Hematopoietic multipotent progenitor cell treated with erythropoietin and hydrocortisone succinate and interleukin-3 and kit ligand, for 6 days (in vitro differentiated cells): Measurements from ENCODE around the gene CFAP68.
"Not testable (repeated sequence)": the region's sequence is repeated elsewhere in the genome, so short reads cannot be mapped to it uniquely, and the experiment has no call there.

Experiments
- DNase-seq: peaks from one replicate; pipeline ENCODE4 v3.0.0-alpha.2; 2015

The CFAP68 gene

GRCh38 chr11:111870886-111871692, 8.3 kb upstream of the CFAP68 start, which contains the start of gene ALG9:
TSS of gene ALG9 (minus strand) at chr11:111871581. CDS start at chr11:111871482, 99 bp downstream.
- peak; percentile 88 for DNase-seq

DNA sequence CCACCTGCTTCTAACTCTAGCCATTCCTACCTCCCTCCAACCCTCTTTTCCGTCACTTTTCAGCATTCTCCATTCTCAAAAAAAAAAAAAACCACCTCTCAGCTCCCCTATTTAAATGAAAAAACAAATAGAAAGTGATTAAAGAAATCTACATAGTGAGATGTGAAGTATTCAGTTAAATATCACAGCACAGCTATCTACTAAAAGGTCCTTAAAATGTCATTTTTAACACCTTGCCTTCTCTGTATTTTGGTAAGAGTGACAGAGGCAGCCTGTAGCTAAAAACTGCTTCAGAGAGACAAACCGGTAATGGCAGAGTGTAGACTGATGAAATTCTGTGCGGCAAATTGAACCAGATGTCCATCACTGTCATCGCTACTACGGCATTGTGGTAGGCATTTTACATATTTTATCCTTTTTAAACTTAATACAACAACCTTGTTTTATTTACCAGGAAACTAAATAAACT, 7.6 kb upstream of the CFAP68 start:
- DNase-seq: peak; percentile 24

- DNase-seq: no peak
These were observed 924 bp upstream of the CFAP68 start for GRCh38 chr11:111878385-111878848.

- no peak for DNase-seq
These were observed 258 bp downstream of the CFAP68 start for GRCh38 chr11:111879637-111879960.

GRCh38 chr11:111882202-111882601, 2.9 kb downstream of the CFAP68 start:
- no peak for DNase-seq

- not testable (repeated sequence) for DNase-seq
These were observed 5.7 kb downstream of the CFAP68 start for GRCh38 chr11:111885053-111885452.

GRCh38 chr11:111886032-111886431, 6.7 kb downstream of the CFAP68 start:
- no peak for DNase-seq

- no peak for DNase-seq
These were observed 7.5 kb downstream of the CFAP68 start for GRCh38 chr11:111886844-111887243.

- DNase-seq: no peak
These were observed 26.1 kb downstream of the CFAP68 start for GRCh38 chr11:111905411-111905810.

DNA sequence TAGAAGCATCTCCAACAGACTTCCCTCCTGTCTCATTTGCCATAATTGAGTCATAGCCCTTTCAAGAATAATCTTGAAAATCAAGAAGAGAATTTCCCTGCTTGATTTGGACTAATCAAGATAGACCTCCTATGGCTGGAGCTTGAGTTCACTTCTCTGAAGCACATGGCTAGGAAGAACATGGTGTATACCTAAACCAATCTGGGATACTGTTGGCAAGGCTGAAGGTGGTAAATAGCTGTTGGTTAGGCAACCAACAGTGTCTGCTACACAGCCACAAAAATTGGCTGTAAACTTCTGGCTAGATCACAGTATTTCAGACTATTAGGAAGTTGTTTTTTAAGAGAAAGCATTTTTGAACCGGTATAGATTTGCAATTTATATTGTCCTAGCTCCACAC, 27.3 kb downstream of the CFAP68 start:
- DNase-seq: no peak

- no peak for DNase-seq
These were observed 29.4 kb downstream of the CFAP68 start for GRCh38 chr11:111908639-111909305.

DNA sequence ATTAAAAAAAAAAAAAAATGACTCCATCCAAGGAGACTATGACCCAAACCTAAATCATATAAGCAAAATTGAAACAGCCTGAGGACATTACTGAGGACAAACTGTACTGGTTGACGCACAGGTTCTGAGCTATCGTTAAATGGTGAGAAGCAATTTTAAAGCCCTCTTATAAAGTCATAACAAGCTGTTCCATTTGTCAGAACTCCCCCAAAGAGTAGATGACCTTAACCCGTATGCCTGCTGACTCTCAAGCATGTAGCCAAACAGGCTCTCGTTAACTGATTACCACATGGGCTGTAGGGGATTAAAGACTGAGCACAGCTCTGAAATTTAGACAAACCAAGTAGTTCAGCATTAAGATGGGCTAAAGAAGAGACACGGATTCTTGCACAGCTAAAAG, 30.0 kb downstream of the CFAP68 start:
- no peak for DNase-seq

DNA sequence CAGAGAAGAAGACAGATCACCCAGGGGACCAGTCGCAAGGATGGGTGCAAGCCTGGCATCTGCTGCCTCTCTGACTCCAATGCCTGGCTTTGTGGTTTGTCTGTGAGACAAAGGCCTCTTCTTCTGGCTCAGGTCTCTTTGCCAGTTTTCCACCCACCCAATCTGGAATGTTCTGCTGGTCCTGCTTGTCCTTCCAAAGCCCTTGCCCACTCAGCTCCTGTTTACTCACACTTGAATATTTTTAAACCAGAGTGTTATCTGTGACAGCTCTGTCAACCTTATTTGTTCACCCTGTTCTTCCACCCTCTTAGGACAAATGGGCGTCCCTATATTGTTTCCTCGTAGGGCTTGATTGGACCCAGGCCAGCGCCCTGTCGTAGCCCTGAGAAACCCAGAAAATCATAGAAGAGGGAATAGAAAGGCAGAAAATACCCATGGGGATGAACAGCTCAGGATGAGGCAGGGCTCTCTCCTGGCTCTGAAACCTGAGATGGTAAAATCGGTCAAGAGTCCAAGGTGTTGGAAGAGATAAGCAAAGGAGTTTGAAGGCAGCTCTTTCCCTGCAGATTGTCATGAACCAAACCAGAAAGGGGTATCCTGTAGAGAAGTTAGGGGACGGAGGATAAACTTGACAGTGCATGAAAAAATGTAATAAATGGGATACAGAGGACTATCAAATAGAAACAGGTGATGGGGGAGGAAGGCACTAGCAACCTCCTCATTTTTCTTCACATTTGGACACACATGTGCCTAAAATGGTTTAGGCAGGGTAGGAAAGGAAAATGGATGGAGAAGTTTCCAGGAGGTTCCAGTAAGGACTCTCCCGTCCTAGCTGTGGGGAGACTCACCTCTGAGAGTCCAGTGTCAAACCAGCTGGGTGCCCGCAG, 31.6 kb downstream of the CFAP68 start:
- DNase-seq: no peak

DNA sequence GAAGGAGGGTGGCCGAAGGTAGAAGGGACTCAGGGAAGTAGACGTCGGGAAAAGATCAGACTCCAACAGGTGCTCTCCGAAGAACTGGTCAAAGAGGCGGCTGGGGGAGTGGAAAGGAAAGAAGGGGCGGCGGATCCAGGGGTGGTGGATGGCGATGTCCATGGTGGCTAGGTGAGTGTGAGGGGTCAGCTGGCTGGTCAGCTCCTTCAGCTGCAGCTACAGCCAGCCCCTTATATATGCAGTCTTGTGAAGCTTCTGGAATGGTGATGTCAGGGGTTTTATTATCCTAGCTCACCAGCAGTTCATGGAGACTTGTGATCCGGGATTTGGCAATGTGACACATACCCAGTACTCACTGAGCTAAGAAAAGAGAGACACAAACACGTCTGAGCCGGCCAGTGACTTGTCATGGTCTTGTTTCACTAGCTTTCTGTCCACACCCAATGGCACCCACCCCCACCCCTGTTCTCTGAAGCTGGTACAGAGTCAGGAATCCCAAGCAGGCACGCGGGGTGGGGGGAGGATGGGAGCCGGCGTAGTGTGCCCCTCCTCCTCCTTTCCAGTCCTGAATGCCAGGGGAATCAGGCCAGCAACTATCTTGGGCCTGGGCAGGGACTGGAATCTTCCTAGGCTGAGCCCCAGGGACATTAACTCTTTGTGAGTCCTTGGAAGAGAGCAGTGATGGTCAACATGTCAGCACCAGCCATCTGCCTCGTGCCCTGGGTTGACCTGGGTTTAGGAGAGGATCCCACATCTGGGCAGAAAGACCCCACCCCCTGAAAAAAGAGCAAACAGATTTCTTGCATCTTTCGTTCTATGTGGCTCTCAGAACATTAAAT, 32.4 kb downstream of the CFAP68 start, which contains the start of gene CRYAB:
Gene CRYAB, minus strand, starts transcription at position 208 of the 839 bp plus-strand sequence. Its CDS starts 46 bp downstream, at position 162.
- DNase-seq: no peak

DNA sequence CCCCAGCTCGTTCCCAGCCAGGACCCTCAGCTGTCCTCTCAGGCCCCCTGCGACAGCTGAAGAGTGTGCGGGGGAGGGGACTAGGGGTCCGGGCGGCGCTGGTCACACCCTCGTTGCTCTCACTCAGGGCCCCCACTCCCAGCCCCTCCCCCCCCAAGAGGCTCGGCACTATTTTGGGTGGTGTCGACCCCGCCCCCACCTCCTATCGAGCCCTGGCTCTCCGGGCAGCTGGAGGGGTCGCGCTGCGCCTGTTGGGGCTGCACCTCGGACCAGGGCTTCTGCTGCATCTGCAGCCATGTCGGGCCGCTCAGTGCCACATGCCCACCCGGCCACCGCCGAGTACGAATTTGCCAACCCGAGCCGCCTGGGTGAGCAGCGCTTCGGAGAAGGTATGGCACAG, 33.2 kb downstream of the CFAP68 start, which contains the start of gene HSPB2:
Gene HSPB2, plus strand, starts transcription at position 200 of the 400 bp plus-strand sequence. Its CDS starts 96 bp downstream, at position 296.
- no peak for DNase-seq

- DNase-seq: no peak
These were observed 33.9 kb downstream of the CFAP68 start for GRCh38 chr11:111913031-111913861.

GRCh38 chr11:111913997-111914396, 34.7 kb downstream of the CFAP68 start:
- DNase-seq: no peak

DNA sequence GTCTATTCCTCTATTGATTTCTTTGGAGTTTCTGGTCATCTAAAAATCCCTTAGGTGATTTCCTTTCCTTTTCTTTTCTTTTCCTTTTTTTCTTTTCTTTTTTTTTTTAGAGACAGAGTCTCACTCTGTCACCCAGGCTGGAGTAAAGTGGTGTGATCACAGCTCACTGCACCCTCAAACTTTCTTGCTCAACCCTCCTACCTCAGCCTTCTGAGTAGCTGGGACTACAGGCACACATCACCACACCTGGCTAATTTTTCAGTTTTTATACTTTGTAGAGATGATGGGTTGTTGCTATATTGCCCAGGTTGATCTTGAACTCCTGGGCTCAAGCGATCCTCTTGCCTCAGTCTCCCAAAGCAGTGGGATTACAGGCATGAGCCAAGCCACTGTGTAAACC, 37.4 kb downstream of the CFAP68 start:
- DNase-seq: no peak

- no peak for DNase-seq
These were observed 38.0 kb downstream of the CFAP68 start for GRCh38 chr11:111917312-111917711.

- DNase-seq: no peak
These were observed 38.4 kb downstream of the CFAP68 start for GRCh38 chr11:111917788-111918187.
